NT2/D1 (cell line): ENCODE data around the gene RSPH4A.
"Not testable (repeated sequence)": the region's sequence is repeated elsewhere in the genome, so short reads cannot be mapped to it uniquely, and the experiment has no call there.

Experiments
- DNase-seq: peaks from one replicate; pipeline ENCODE4 v3.0.0-alpha.2; 2011; ENCODE audit warnings: low read depth, low spot score
- H3K27me3 ChIP-seq: 2 replicates; pipeline ENCODE4 v1.6.0; 2011; ENCODE audit warnings: mild to moderate bottlenecking; ENCODE audit not compliant: insufficient read length, insufficient read depth
- H3K36me3 ChIP-seq: 2 replicates; pipeline ENCODE4 v1.6.1; 2011; ENCODE audit warnings: mild to moderate bottlenecking, low read length, mixed read lengths; ENCODE audit not compliant: insufficient read depth, insufficient read length
- H3K4me1 ChIP-seq: 2 replicates; pipeline ENCODE4 v1.5.1; 2011; ENCODE audit not compliant: insufficient read depth, insufficient read length
- H3K4me3 ChIP-seq: 2 replicates; pipeline ENCODE4 v1.5.1; 2011; ENCODE audit warnings: low read depth; ENCODE audit not compliant: insufficient read length
- H3K9ac ChIP-seq: 2 replicates; pipeline ENCODE4 v1.6.0; 2011; ENCODE audit warnings: low read depth; ENCODE audit not compliant: insufficient read length
- H3K9me3 ChIP-seq: 2 replicates; pipeline ENCODE4 v1.5.1; 2011; ENCODE audit warnings: mild to moderate bottlenecking, low read length; ENCODE audit not compliant: insufficient read depth
- SUZ12 ChIP-seq: IDR thresholded peaks from 2 replicates; pipeline ENCODE4 v1.6.1; 2011; ENCODE audit not compliant: insufficient read length, insufficient read depth; ENCODE audit errors: extremely low read depth
- YY1 ChIP-seq: IDR thresholded peaks from 2 replicates; pipeline ENCODE4 v1.6.1; 2011; ENCODE audit not compliant: insufficient read length, insufficient read depth
- ZNF274 ChIP-seq: IDR thresholded peaks from 2 replicates; pipeline ENCODE4 v1.6.1; 2011; ENCODE audit warnings: mild to moderate bottlenecking, low read depth, low read length

RSPH4A gene

DNA sequence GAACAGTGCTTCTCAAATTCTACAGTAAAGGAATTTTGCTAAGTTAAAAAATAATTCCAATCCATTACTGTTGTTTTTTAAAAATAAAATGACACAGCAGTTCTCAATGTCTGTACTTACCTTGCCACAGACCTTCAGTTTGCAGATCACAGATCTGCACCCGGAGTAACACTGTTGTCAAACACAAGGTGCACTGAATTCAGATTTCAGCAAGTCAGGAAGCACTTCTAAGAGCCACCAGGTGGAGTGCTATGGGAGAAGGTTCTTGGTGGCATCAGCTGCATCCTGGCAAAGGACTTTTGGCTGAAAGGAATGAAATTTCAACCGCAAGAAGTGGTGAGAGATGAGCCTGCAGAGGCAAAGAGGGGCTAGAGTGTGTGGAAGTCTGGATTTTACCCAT is 17.4 kb downstream of the RSPH4A start:
- no peak for DNase-seq
- TF ChIP-seq ZNF274 (no peak), SUZ12 (no peak), YY1 (no peak)
- Histone ChIP-seq H3K9me3 (no peaks in the 10 kb centered on the region), H3K4me3 (no peak overlapping the region), H3K9ac (no peak overlapping the region), H3K4me1 (no peaks in the 10 kb centered on the region), H3K36me3 (peaks cover 25% of the 10 kb centered on the region), H3K27me3 (no peaks in the 10 kb centered on the region)

DNA sequence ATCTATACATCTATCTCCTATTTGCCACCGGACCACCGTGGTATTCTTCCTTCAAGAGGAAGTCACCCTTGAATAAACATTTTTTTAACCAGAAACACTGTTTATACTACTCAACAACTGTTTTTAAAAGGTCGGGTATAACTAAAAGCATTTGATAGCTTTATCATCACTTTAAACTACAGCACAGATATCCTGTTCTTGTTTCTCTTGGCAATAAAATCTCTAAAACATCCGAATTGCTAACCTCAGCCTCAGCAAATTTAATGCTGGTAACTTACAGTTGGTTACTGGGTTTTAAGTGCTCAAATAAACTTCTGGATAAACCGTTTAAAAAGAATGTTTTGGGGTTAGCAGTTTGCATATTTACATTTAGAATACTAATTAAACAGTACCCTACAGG is 31.9 kb downstream of the RSPH4A start:
- no peak overlapping the region for H3K9ac ChIP-seq
- TF ChIP-seq ZNF274, result no peak
- TF ChIP-seq SUZ12, result no peak
- TF ChIP-seq YY1, result no peak
- H3K36me3 ChIP-seq, result peaks cover 29% of the 10 kb centered on the region
- no peaks in the 10 kb centered on the region for H3K9me3 ChIP-seq
- H3K27me3 ChIP-seq, result no peaks in the 10 kb centered on the region
- no peak for DNase-seq
- no peaks in the 10 kb centered on the region for H3K4me1 ChIP-seq
- no peak overlapping the region for H3K4me3 ChIP-seq

DNA sequence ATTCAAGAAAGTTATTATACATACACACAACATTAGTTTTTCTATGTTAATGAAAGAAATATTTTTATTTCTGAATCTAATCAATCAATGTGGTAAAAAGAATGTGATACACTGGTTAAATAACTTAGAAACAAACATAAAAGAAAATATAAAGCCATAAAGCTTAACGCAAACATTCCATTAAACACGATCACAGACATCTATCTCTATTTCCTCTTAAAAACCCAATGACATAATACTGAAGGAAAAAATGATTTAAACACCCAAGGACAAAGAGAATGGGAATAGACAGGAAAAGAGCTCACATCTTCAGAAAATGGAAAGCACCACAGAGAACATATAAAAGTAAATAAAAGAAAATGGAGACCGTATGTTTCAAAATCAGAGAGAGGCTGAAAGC is 32.9 kb downstream of the RSPH4A start:
- no peaks in the 10 kb centered on the region for H3K4me1 ChIP-seq
- TF ChIP-seq SUZ12 (no peak), ZNF274 (no peak), YY1 (no peak)
- DNase-seq, result no peak
- peaks cover 34% of the 10 kb centered on the region for H3K36me3 ChIP-seq
- no peak overlapping the region for H3K4me3 ChIP-seq
- no peak overlapping the region for H3K9ac ChIP-seq
- H3K9me3 ChIP-seq, result no peaks in the 10 kb centered on the region
- no peaks in the 10 kb centered on the region for H3K27me3 ChIP-seq

DNA sequence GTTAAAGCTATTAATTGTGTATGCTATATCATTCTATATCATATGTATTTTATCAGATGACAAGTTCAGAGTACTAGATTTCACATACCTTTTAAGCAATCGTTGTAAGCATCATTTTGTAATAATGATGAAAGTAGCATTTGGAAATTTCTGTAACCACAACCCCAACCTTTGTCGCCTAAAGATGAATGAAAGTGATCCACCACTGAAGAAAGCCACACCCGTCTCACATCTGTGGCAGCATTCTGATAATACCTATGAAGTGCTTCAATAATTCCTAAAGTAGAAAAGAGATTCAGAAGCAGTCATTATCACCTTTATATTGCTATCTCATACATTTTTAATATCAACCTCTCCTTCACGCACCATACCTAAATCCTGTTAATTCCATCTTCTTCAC is 35.6 kb downstream of the RSPH4A start:
- Histone ChIP-seq H3K9me3 (no peaks in the 10 kb centered on the region), H3K9ac (no peak overlapping the region), H3K4me1 (no peaks in the 10 kb centered on the region), H3K27me3 (no peaks in the 10 kb centered on the region), H3K36me3 (peaks cover 32% of the 10 kb centered on the region), H3K4me3 (no peak overlapping the region)
- TF ChIP-seq YY1 (no peak), ZNF274 (no peak), SUZ12 (no peak)
- no peak for DNase-seq

DNA sequence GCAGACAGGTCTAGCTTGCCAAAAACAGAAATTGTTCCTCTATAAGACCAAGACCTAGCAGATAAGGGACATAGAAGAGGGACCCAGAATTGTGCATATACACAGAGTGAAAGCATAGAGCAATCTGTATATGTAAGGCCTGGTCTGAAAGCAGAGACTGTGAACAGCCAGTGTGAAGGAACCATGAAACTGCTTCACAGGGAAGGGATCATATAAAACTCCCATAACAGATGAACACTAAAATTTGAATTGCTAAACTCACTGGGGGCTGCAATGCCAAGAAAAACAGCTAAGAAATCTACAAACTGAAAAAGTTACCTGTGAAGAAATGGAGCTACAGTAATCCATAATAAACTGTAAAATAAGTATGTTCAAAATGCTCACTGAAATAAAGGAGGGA is 45.3 kb downstream of the RSPH4A start:
- Histone ChIP-seq H3K9me3 (no peaks in the 10 kb centered on the region), H3K4me1 (no peaks in the 10 kb centered on the region), H3K27me3 (no peaks in the 10 kb centered on the region), H3K9ac (no peak overlapping the region), H3K36me3 (peaks cover 12% of the 10 kb centered on the region), H3K4me3 (no peak overlapping the region)
- TF ChIP-seq SUZ12 (no peak), YY1 (no peak), ZNF274 (no peak)
- DNase-seq, result no peak

DNA sequence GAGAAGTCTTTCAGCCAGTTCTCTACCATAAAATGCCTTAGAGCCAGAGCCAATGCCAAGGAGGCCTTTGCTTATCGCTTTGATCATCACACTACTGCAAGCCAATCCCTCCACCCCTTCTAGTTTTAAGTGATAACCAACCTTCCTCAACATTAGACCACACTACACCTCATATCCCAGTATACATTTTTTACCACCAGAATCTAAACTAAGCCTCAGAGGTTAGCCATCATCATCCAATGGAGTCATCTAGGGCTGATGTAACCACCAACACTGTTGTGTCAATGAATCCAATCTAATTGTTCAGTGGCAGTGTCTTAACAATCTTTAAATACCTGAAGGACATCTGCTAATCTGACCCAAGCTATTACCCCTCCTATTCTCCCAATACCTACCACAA is 45.9 kb downstream of the RSPH4A start:
- DNase-seq, result no peak
- Histone ChIP-seq H3K4me1 (no peaks in the 10 kb centered on the region), H3K9me3 (no peaks in the 10 kb centered on the region), H3K4me3 (no peak overlapping the region), H3K27me3 (no peaks in the 10 kb centered on the region), H3K9ac (no peak overlapping the region), H3K36me3 (peaks cover 12% of the 10 kb centered on the region)
- TF ChIP-seq SUZ12, result no peak
- TF ChIP-seq YY1, result no peak
- TF ChIP-seq ZNF274, result no peak

DNA sequence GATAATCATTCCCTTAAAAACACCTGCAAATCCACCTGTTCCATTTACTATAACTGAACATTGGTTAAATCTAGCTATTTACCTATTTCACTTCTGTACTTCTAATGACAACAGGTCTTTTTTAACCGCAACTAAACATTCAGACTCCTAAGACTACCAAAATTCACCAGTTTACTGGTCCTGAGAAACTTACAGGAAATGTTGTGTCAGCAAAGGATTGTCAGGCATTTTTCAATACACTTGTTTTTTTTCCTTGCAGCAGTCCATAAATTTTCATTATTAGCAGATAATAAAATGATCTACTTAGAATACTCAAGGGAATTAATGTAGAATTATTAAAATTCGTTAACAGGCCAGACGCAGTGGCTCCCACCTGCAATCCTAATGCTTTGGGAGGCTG is 47.0 kb downstream of the RSPH4A start:
- Histone ChIP-seq H3K4me1 (no peaks in the 10 kb centered on the region), H3K9ac (no peak overlapping the region)
- TF ChIP-seq YY1, result no peak
- no peak for TF ChIP-seq ZNF274
- no peak for TF ChIP-seq SUZ12

DNA sequence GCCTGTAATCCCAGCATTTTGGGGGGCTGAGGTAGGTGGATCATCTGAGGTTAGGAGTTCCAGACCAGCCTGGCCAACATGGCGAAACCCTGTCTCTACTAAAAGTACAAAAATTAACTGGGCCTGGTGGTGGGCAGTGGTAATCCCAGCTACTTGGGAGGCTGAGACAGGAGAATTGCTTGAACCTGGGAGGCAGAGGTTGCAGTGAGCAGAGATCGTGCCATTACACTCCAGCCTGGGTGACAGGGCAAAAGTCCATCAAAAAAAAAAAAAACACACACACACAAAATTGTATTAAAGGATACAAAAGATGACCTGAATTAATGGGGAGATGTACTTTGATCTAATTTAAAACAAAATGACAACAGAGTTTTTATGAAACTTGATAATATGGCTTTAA is 47.9 kb downstream of the RSPH4A start:
- not testable (repeated sequence) for H3K9ac ChIP-seq, H3K4me1 ChIP-seq, H3K9me3 ChIP-seq, H3K36me3 ChIP-seq, H3K4me3 ChIP-seq, DNase-seq, H3K27me3 ChIP-seq

More for the DNA sequence above, 47.0 kb downstream of the RSPH4A start:
- H3K36me3 ChIP-seq, result peaks cover 8% of the 10 kb centered on the region
- no peak overlapping the region for H3K4me3 ChIP-seq
- H3K27me3 ChIP-seq, result no peaks in the 10 kb centered on the region
- H3K9me3 ChIP-seq, result no peaks in the 10 kb centered on the region
- DNase-seq, result no peak
